SU-DHL-6 (cell line): Measurements from ENCODE around the gene MSX1.

ENCODE experiments used
- CTCF ChIP-seq: fragments of 200-600 bp; sonication (generic); IDR thresholded peaks from one replicate; pipeline ENCODE4 v1.5.1; 2017; ENCODE audit warnings: antibody characterized with exemption, mild to moderate bottlenecking, low read length, moderate library complexity; ENCODE audit not compliant: insufficient read depth, poor library complexity, severe bottlenecking
- EZH2phosphoT487 ChIP-seq: fragments of 200-600 bp; sonication (generic), shearing (Covaris generic); conservative IDR thresholded peaks from 2 replicates; pipeline ENCODE4 v1.6.1; 2018; ENCODE audit warnings: mild to moderate bottlenecking, antibody characterized with exemption, low read length, moderate library complexity, mixed read lengths

- TF ChIP-seq CTCF (no peak), EZH2phosphoT487 (no peak)
These were observed 17.6 kb downstream of the MSX1 start for GRCh38 chr4:4876945-4877661.
